IPS DF 19.7 (cell line): Measurements from ENCODE around the gene PBX4.

Experiments
- DNase-seq: peaks from one replicate; pipeline ENCODE4 v3.0.0-alpha.2; 2013; ENCODE audit warnings: low read depth, low spot score

PBX4 gene

GRCh38 chr19:19526581-19527370, 91.7 kb downstream of the PBX4 start:
- DNase-seq: no peak

DNA sequence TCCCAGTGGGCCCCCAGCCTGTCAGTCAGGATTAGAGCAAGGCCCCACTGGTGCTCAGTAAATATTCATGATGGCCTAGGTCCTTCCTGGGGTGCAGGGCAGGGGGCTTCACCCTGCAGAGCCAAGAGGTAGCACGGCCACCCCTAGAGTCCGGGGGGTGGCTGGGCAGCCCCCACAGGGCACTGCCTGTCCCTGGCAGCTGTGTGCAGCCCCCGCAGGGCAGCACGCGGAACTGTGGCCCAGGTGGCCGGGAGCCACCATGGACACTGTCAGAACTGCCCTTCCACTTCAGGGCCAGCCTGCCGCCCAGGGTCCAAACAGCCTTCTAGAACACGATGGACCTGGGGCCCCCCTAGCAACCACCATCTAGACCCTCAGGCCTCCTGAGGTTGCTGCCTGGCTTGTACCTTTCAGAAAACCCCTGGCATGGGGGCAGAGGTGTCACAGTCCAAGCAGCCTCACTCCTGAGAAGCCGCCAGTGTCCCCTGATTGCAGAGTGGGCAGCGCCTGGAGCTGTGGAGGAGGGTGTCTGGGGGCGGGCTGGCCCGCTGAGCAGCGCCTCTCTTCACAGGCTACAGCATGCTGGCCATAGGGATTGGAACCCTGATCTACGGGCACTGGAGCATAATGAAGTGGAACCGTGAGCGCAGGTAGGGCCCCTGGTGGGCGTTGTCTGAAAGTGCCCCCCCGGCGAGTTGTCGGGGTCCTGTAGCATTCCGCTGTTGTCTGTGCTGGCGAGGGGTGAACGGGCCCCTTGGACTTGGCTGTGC, 92.7 kb downstream of the PBX4 start:
- no peak for DNase-seq

- DNase-seq: no peak
Observed at GRCh38 chr19:19524053-19524452, 94.4 kb downstream of the PBX4 start.

- DNase-seq: no peak
Observed at GRCh38 chr19:19523177-19523576, 95.3 kb downstream of the PBX4 start.

DNA sequence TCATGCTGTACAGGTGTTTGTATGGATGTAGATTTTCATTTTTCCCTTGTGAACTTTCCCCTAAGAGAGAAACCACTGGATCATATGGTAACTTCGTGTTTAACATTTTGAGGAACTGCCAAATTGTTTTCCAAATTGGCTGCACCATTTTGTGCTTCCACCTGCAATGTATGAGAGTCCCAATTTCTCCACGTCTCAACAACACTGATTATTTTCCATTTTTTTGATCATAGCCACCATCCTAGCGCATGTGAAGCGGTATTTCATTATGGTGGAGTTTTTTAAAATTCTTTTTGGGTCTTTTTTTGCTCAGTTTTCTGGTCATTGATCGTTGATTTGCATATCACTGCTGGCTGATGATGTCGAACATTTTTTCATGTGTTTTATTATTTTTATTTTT, 97.5 kb downstream of the PBX4 start:
- DNase-seq: no peak

- DNase-seq: no peak
Observed at GRCh38 chr19:19517235-19517619, 101.3 kb downstream of the PBX4 start.

- DNase-seq: peak; percentile 76
Observed at GRCh38 chr19:19515642-19516519, 102.6 kb downstream of the PBX4 start, which contains the start of gene NDUFA13. Gene NDUFA13 (plus strand): TSS chr19:19516225. CDS start chr19:19516239, 14 bp downstream.

GRCh38 chr19:19514881-19515641, 103.4 kb downstream of the PBX4 start, which contains the start of gene TSSK6:
Gene TSSK6 (minus strand): TSS chr19:19515548. CDS start chr19:19515427, 121 bp downstream.
- no peak for DNase-seq

DNA sequence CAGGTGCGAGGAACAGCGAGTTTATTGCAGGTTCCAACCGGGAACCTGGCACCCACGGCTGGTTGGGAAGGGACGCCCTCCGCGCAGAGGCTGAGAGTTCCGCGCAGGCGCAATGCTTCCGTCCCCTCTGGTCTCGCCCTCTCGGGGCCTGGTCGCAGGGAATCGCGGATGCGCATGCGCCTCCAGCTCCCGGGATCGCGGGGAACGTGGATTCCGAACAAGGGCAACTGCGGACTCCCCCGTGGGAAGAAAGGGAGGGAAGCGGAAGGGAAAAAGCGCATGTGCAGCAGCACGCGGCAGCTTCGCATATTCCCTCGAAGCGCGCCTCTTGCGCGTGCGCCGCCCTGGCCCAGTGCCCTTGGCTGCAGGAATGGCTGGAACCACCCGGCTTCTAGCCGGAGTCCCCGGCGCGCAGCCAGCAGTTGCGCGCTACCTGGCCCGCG, 104.3 kb downstream of the PBX4 start:
- DNase-seq: no peak

DNA sequence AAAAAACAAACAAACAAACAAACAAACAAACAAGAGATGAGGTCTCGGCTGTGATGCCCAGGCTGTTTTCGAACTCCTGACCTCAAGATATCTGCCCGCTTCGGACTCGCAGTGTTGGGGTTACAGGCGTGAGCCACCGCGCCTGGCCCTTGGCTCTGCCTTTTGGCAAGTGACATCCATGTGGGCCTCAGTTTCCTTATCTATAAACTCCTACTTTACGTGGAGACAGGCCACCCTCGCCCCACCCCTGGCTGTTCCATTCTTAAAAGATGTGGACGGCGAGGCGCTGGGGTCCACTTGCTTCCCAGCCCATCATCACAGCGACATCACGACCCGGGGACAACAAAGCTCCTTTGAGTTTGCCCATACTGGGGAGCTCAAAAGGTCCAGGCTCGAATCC, 104.8 kb downstream of the PBX4 start:
- no peak for DNase-seq
